ENCODE results near the gene MADD.

DNA sequence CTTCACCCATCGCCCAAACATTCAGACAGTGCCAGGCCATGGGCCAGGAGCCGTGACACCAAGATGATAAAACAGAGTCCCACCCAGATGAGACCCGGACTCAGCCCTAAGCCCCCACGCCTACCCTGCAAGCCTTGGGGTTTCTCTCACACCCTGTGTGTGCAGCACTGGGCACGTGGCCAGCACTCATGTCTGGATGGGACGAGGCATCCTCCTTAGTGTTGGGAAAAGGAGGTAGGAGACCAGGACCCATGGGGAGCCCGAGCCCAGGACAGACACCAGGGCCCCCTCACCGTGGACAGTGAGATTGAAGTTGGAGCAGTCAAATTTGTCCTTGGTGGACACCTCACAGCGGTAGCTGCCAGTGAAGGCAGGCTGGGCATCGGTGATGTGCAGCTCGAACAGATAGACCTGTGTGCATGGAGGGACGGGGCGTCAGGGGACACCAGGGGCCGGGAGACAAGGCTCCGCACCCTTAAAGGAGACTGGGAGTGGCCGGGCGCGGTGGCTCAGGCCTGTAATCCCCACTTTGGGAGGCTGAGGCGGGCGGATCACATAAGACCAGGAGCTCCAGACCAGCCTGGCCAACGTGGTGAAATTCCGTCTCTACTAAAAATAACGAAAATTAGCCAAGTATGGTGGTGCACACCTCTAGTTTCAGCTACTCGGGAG is 78.3 kb downstream of the MADD start:
- TF ChIP-seq, protein P1, sequence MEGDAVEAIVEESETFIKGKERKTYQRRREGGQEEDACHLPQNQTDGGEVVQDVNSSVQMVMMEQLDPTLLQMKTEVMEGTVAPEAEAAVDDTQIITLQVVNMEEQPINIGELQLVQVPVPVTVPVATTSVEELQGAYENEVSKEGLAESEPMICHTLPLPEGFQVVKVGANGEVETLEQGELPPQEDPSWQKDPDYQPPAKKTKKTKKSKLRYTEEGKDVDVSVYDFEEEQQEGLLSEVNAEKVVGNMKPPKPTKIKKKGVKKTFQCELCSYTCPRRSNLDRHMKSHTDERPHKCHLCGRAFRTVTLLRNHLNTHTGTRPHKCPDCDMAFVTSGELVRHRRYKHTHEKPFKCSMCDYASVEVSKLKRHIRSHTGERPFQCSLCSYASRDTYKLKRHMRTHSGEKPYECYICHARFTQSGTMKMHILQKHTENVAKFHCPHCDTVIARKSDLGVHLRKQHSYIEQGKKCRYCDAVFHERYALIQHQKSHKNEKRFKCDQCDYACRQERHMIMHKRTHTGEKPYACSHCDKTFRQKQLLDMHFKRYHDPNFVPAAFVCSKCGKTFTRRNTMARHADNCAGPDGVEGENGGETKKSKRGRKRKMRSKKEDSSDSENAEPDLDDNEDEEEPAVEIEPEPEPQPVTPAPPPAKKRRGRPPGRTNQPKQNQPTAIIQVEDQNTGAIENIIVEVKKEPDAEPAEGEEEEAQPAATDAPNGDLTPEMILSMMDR (IDR thresholded peaks at IDR 0.05; ENCODE audit: extremely low read depth in 1 of 2, insufficient read depth in 1 of 2, low read depth in 1 of 2, low read length in 2 of 2), result no peak
- TF ChIP-seq EZH2 (IDR thresholded peaks at IDR 0.05; ENCODE audit: borderline replicate concordance, low read depth, low read length, severe bottlenecking) (no peak), POLR2A (IDR thresholded peaks at IDR 0.05; ENCODE audit: low read depth, low read length) (no peak), POLR2AphosphoS5 (IDR thresholded peaks at IDR 0.05; ENCODE audit: insufficient read depth, low read depth, low read length) (no peak)

All from endothelial cell of umbilical vein (primary cell).